Peyer's patch (tissue), 4 donors: ENCODE data around the gene CDON. TPM values are rescaled to one million over a fixed set of nuclear protein-coding genes. Genes with fewer than 3 reads are reported as not detected.
"Not testable (repeated sequence)": the region's sequence is repeated elsewhere in the genome, so short reads cannot be mapped to it uniquely, and the experiment has no call there.

Source experiments
- DNase-seq, 3 donors: peaks; one replicate each; pipeline ENCODE4 v3.0.0-alpha.2; 2017 to 2019
- H3K27ac ChIP-seq, 4 donors: fragments of 200-600 bp; sonication (generic); one replicate each; pipeline ENCODE4 v1.5.1; 2016 to 2019
- H3K27me3 ChIP-seq, 2 donors: fragments of 200-600 bp; sonication (generic); one replicate each; pipeline ENCODE4 v1.5.1; 2019
- H3K36me3 ChIP-seq, 3 donors: fragments of 200-600 bp; sonication (generic); one replicate each; pipeline ENCODE4 v1.5.1; 2016 to 2019
- H3K4me1 ChIP-seq, 4 donors: fragments of 200-600 bp; sonication (generic); one replicate each; pipeline ENCODE4 v1.5.1; 2016 to 2019
- H3K4me3 ChIP-seq, 4 donors: fragments of 200-600 bp; sonication (generic); 1 replicate in 3 of 4; 2 replicates in 1 of 4; pipeline ENCODE4 v1.5.1; 2016 to 2019; ENCODE audit warnings: mild to moderate bottlenecking in 1 of 4
- H3K9me3 ChIP-seq, 4 donors: fragments of 200-600 bp; sonication (generic); one replicate each; pipeline ENCODE4 v1.5.1; 2016 to 2019; ENCODE audit warnings: mild to moderate bottlenecking in 1 of 4
- POLR2A ChIP-seq, 2 donors: fragments of 450-650 bp; IDR thresholded peaks; one replicate each; pipeline ENCODE4 v1.5.1; 2017; ENCODE audit warnings: antibody characterized with exemption in 2 of 2, mild to moderate bottlenecking in 2 of 2, moderate library complexity in 2 of 2
- total RNA-seq, 4 donors: library from RNA; depleted of rRNA; stranded (reverse); fragments of >200 nt; gene quantifications; one replicate each; pipeline ENCODE4 v1.1.0, GENCODE V29; 2016
- TF ChIP-seq, protein P1 (sequence below), 6 experiments: fragments of 450-650 bp in 4 of 6; fragments of 200-600 bp in 2 of 6; sonication (generic) in 1 of 6; IDR thresholded peaks; one replicate each; pipeline ENCODE4 v1.5.1; 2017 to 2019; ENCODE audit warnings: antibody characterized with exemption in 6 of 6, mild to moderate bottlenecking in 3 of 6, moderate library complexity in 1 of 6

Gene CDON
- total RNA-seq, 4 donors from 2014 or later = 1.9 to 8.0 (median 3.8) TPM

DNA sequence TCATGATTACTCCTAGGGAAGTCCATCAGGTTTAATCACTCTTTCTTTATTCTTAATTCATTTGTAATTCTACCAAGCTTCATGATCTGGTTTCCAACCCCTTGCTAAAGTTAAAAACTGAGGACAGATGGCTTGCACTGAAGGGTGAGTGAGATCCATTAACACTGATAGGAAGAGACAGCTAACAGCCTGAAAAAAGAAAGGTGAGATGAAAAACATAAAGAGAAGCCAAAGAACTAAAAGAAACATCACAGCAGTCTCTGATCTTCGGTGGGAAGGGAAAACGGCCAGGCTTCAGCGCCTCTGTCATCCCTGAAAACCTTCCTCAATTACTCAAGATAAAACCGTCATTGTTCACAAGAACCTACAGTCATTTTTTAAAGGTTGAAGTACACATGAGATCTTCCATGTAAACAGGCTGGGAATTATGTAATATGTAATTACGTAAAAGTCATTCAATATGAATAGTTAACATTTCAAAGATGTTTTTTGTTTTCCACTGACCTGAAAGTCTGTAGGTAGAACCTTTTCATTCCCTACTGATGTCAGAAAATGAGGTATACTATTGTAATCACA lies 75.5 kb downstream of the CDON start:
- no peak for DNase-seq
- Histone ChIP-seq H3K27me3 (no peaks in the 10 kb centered on the region), H3K36me3 (no peaks in the 10 kb centered on the region), H3K4me3 (no peak overlapping the region), H3K4me1 (no peaks in the 10 kb centered on the region), H3K27ac (no peak overlapping the region), H3K9me3 (no peaks in the 10 kb centered on the region)
- TF ChIP-seq POLR2A (IDR thresholded peaks at IDR 0.05) = no peak
- TF ChIP-seq, protein P1, sequence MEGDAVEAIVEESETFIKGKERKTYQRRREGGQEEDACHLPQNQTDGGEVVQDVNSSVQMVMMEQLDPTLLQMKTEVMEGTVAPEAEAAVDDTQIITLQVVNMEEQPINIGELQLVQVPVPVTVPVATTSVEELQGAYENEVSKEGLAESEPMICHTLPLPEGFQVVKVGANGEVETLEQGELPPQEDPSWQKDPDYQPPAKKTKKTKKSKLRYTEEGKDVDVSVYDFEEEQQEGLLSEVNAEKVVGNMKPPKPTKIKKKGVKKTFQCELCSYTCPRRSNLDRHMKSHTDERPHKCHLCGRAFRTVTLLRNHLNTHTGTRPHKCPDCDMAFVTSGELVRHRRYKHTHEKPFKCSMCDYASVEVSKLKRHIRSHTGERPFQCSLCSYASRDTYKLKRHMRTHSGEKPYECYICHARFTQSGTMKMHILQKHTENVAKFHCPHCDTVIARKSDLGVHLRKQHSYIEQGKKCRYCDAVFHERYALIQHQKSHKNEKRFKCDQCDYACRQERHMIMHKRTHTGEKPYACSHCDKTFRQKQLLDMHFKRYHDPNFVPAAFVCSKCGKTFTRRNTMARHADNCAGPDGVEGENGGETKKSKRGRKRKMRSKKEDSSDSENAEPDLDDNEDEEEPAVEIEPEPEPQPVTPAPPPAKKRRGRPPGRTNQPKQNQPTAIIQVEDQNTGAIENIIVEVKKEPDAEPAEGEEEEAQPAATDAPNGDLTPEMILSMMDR (IDR thresholded peaks at IDR 0.05) = no peak

DNA sequence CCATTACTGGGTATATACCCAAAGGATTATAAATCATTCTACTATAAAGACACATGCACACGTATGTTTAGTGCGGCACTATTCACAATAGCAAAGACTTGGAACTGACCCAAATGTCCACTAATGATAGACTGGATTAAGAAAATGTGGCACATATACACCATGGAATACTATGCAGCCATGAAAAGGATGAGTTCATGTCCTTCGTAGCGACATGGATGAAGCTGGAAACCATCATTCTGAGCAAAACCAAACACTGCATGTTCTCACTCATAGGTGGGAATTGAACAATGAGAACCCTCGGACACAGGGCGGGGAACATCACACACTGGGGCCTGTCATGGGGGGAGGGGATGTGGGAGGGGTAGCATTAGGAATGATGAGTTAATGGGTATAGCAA lies 76.7 kb downstream of the CDON start:
- H3K4me3 ChIP-seq, H3K36me3 ChIP-seq: not testable (repeated sequence)

DNA sequence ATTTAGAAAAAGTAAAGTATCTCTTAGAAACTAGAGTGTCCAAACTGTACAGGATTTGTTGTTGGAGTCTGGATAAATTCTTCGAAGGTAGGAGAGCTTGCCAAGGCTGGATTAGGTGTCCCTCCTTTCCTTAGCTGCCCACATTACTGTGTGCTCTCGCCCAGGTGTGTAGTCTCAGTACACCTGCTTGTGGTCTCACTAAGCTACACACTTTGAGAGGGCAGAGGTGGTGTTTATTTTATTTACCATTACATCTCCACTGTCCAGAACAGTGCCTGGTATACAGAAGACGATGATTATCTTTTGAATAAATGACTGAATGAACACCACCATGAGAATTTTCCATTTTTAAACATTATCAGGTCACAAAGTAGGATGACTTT lies 80.3 kb downstream of the CDON start:
- no peaks in the 10 kb centered on the region for H3K9me3 ChIP-seq
- H3K27ac ChIP-seq = no peak overlapping the region
- DNase-seq = no peak
- no peaks in the 10 kb centered on the region for H3K27me3 ChIP-seq
- no peak for TF ChIP-seq POLR2A (IDR thresholded peaks at IDR 0.05)
- TF ChIP-seq, protein P1 (IDR thresholded peaks at IDR 0.05) = no peak
- H3K4me3 ChIP-seq = no peak overlapping the region
- H3K4me1 ChIP-seq = no peaks in the 10 kb centered on the region
- no peaks in the 10 kb centered on the region for H3K36me3 ChIP-seq

More for the DNA sequence above, 76.7 kb downstream of the CDON start:
- not testable (repeated sequence) for DNase-seq, H3K27me3 ChIP-seq, H3K27ac ChIP-seq, H3K9me3 ChIP-seq, H3K4me1 ChIP-seq

DNA sequence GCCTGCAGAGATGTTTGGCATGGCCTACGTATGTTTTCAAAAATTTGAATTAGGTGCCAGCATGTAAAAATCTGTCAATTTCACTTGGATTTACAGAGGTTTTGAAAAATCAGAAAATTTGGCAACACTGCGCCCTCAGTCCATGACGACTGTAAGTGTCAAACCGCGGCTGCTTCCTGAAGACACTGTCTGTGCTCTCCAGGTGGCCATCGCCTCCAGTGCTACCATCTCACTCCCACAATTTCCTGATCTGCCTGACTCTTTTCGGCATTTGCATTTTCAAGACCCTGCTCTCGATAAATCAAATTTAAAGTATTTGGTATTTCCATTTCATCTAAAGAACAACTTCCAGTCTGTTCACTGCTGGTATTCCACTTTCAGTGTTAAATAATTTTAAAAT lies 82.2 kb downstream of the CDON start:
- DNase-seq = no peak
- H3K36me3 ChIP-seq = no peaks in the 10 kb centered on the region
- no peak for TF ChIP-seq POLR2A (IDR thresholded peaks at IDR 0.05)
- TF ChIP-seq, protein P1 (IDR thresholded peaks at IDR 0.05) = no peak

DNA sequence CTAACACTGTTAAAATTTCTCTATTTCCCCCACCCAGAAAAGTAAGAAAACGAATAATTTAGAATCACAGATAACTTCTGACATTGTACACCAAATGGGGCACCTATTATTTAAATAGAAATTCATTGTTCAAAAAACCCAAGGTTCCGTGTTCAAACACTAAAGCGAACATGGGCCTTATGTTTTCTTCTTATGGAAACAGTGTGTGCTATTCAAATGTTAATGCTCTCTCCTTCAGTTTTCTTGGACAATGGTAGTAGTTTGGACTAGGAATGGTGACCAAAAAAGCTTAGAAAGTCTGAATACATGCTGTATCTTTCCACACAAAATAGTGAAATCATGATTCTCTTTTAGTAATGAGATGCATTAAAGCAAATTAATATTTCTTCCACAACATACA lies 83.2 kb downstream of the CDON start:
- TF ChIP-seq POLR2A (IDR thresholded peaks at IDR 0.05) = no peak
- TF ChIP-seq, protein P1 (IDR thresholded peaks at IDR 0.05) = no peak
- no peaks in the 10 kb centered on the region for H3K4me1 ChIP-seq
- no peaks in the 10 kb centered on the region for H3K9me3 ChIP-seq
- H3K36me3 ChIP-seq = no peaks in the 10 kb centered on the region
- no peaks in the 10 kb centered on the region for H3K27me3 ChIP-seq
- no peak for DNase-seq
- no peak overlapping the region for H3K27ac ChIP-seq
- H3K4me3 ChIP-seq = no peak overlapping the region

More for the DNA sequence above, 82.2 kb downstream of the CDON start:
- H3K27me3 ChIP-seq = no peaks in the 10 kb centered on the region
- no peaks in the 10 kb centered on the region for H3K9me3 ChIP-seq
- H3K27ac ChIP-seq = no peak overlapping the region
- no peaks in the 10 kb centered on the region for H3K4me1 ChIP-seq
- no peak overlapping the region for H3K4me3 ChIP-seq

DNA sequence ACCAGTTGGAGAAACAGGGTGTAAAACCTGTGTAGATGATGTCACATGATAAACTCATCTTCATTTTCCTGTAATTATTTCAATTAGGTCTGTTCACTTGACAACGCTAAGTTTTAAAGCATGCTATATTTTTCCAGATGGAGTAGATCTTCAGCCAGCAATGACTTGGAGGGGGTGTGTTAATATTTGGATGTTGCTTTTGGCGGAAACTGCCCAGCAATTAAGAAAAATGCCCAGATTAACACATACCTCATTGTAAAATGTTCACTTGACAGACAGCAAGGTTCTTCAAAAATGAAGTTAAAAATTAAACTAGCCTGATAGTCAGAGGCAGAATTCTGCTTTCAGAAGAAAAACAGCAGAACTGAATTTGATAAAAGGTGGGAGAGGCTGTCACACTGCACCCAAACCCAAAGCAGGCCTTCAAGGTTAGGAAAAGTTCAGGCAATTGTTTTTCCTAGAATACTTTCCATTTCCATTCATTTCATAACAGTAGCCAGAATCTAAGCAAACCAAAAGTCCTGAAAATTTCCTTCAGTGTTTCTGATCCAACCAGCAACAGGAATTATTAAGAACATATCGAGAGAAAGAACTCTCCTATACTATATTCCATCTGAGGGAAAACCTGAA lies 83.8 kb downstream of the CDON start:
- DNase-seq = no peak
- TF ChIP-seq, protein P1 (IDR thresholded peaks at IDR 0.05) = no peak
- TF ChIP-seq POLR2A (IDR thresholded peaks at IDR 0.05) = no peak
- H3K27ac ChIP-seq = no peak overlapping the region

More for the DNA sequence above, 83.8 kb downstream of the CDON start:
- H3K27me3 ChIP-seq = no peaks in the 10 kb centered on the region
- no peaks in the 10 kb centered on the region for H3K9me3 ChIP-seq
- H3K4me3 ChIP-seq = no peak overlapping the region
- no peaks in the 10 kb centered on the region for H3K4me1 ChIP-seq
- H3K36me3 ChIP-seq = no peaks in the 10 kb centered on the region
